SK-N-SH (cell line): ENCODE data around the gene AASS. TPM values are rescaled to one million over a fixed set of nuclear protein-coding genes. Genes with fewer than 3 reads are reported as not detected.

Experiments
- CTCF ChIA-PET: fragments of 300-600, 350-600 bp; formaldehyde crosslinking; extraction: SDS; loops from one replicate; lab custom pipeline; 2021; lab: Yijun Ruan, JAX
- POLR2A ChIA-PET: fragments of 350-600 bp; sonication (Branson Sonifier 250); formaldehyde crosslinking; extraction: SDS; loops from one replicate; lab custom pipeline; 2020; ENCODE audit warnings: antibody characterized with exemption, inconsistent platforms; lab: Yijun Ruan, JAX
- DNase-seq: peaks from one replicate; pipeline ENCODE4 v3.0.0; 2012
- H2AFZ ChIP-seq: fragments of 200-600 bp; sonication (generic); 2 replicates; pipeline ENCODE4 v1.8.1; 2016; ENCODE audit warnings: antibody characterized with exemption, mild to moderate bottlenecking, low read depth
- H3F3A ChIP-seq: fragments of 200-600 bp; sonication (generic); replicated peaks from 2 replicates; pipeline ENCODE3; 2016; ENCODE audit warnings: antibody characterized with exemption, mild to moderate bottlenecking; ENCODE audit not compliant: insufficient read depth
- H3K27ac ChIP-seq, 2 experiments: fragments of 200-500 bp in 1 of 2; fragments of 200-600 bp in 1 of 2; sonication (Bioruptor generic) in 1 of 2; sonication (generic), shearing (Covaris generic) in 1 of 2; 2 replicates each; pipeline versions ENCODE4 v1.5.1 to v1.6.1; 2014 to 2016; ENCODE audit warnings: low read depth in 2 of 2, inconsistent platforms in 1 of 2, low read length in 1 of 2, mild to moderate bottlenecking in 1 of 2, mixed read lengths in 1 of 2
- H3K27me3 ChIP-seq: fragments of 200-600 bp; sonication (generic), shearing (Covaris generic); 2 replicates; pipeline ENCODE4 v1.6.1; 2016; ENCODE audit warnings: mixed run types; ENCODE audit not compliant: insufficient read depth
- H3K36me3 ChIP-seq, 2 experiments: fragments of 200-500 bp in 1 of 2; fragments of 200-600 bp in 1 of 2; sonication (Bioruptor generic) in 1 of 2; sonication (generic) in 1 of 2; replicated peaks in 1 of 2; 2 replicates each; pipeline versions ENCODE3 to v1.5.1; 2014 to 2016; ENCODE audit warnings: low read length in 1 of 2, mild to moderate bottlenecking in 1 of 2; ENCODE audit not compliant: insufficient read depth in 2 of 2, control insufficient read depth in 1 of 2
- H3K4me1 ChIP-seq, 2 experiments: fragments of 200-500 bp in 1 of 2; fragments of 200-600 bp in 1 of 2; sonication (Bioruptor generic) in 1 of 2; sonication (generic), shearing (Covaris generic) in 1 of 2; 2 replicates each; pipeline versions ENCODE4 v1.5.1 to v1.6.1; 2014 to 2016; ENCODE audit warnings: low read depth in 1 of 2, low read length in 1 of 2, mixed run types in 1 of 2; ENCODE audit not compliant: insufficient read depth in 2 of 2, control insufficient read depth in 1 of 2
- H3K4me2 ChIP-seq: fragments of 200-600 bp; sonication (generic), shearing (Covaris generic); 2 replicates; pipeline ENCODE4 v1.6.1; 2017; ENCODE audit warnings: mixed run types
- H3K4me3 ChIP-seq, 2 experiments: fragments of 200-500 bp in 1 of 2; fragments of 200-600 bp in 1 of 2; sonication (Bioruptor generic) in 1 of 2; sonication (generic), shearing (Covaris generic) in 1 of 2; 2 replicates each; pipeline versions ENCODE4 v1.5.1 to v1.8.1; 2014 to 2016; ENCODE audit warnings: low read depth in 2 of 2, inconsistent platforms in 1 of 2, low read length in 1 of 2, mild to moderate bottlenecking in 1 of 2, mixed read lengths in 1 of 2, moderate library complexity in 1 of 2
- H3K79me2 ChIP-seq: fragments of 200-600 bp; sonication (generic); 2 replicates; pipeline ENCODE4 v1.8.1; 2017; ENCODE audit warnings: mild to moderate bottlenecking; ENCODE audit not compliant: insufficient read depth
- H3K9ac ChIP-seq: fragments of 200-600 bp; sonication (generic); 2 replicates; pipeline ENCODE4 v1.6.1; 2017; ENCODE audit warnings: mixed run types
- H3K9me2 ChIP-seq: fragments of 200-600 bp; sonication (generic); 2 replicates; pipeline ENCODE4 v1.6.1; 2017; ENCODE audit warnings: mixed run types
- H3K9me3 ChIP-seq: fragments of 200-600 bp; sonication (generic); 2 replicates; pipeline ENCODE4 v1.6.1; 2017; ENCODE audit warnings: mixed run types, mild to moderate bottlenecking, moderate library complexity
- H4K20me1 ChIP-seq: fragments of 200-600 bp; sonication (generic); 2 replicates; pipeline ENCODE4 v1.6.1; 2017; ENCODE audit warnings: mild to moderate bottlenecking, mixed run types; ENCODE audit not compliant: insufficient read depth
- CHD2 ChIP-seq: fragments of 150-350 bp; IDR thresholded peaks from 2 replicates; pipeline ENCODE4 v1.6.1; 2018; ENCODE audit warnings: low read length; ENCODE audit not compliant: partially characterized antibody
- CTCF ChIP-seq: fragments of 200-600 bp; sonication (generic); IDR thresholded peaks from 2 replicates; pipeline ENCODE4 v1.6.1; 2017; ENCODE audit warnings: antibody characterized with exemption, mild to moderate bottlenecking, moderate library complexity
- ELF1 ChIP-seq: IDR thresholded peaks from 2 replicates; pipeline ENCODE4 v1.4.0; 2012
- EP300 ChIP-seq, 2 experiments: IDR thresholded peaks; 2 replicates each; pipeline versions ENCODE4 v1.4.0 to v1.6.1; 2012; ENCODE audit warnings: borderline replicate concordance in 1 of 2, low read depth in 1 of 2, low read length in 1 of 2
- EZH2phosphoT487 ChIP-seq: fragments of 200-600 bp; sonication (generic); IDR thresholded peaks from 2 replicates; pipeline ENCODE4 v1.6.1; 2017; ENCODE audit warnings: low read depth, mixed run types, mild to moderate bottlenecking, antibody characterized with exemption, moderate library complexity, borderline replicate concordance
- FOSL2 ChIP-seq: IDR thresholded peaks from 2 replicates; pipeline ENCODE4 v1.4.0; 2012; ENCODE audit warnings: low read depth, mild to moderate bottlenecking, moderate library complexity, borderline replicate concordance
- GABPA ChIP-seq: IDR thresholded peaks from 2 replicates; pipeline ENCODE4 v1.4.0; 2012; ENCODE audit warnings: low read depth, mild to moderate bottlenecking
- GATA2 ChIP-seq: sonication (generic); formaldehyde crosslinking; IDR thresholded peaks from 2 replicates; pipeline ENCODE4 v1.5.0; 2020; ENCODE audit warnings: mild to moderate bottlenecking, missing genetic modification reagents
- JUND ChIP-seq: IDR thresholded peaks from 2 replicates; pipeline ENCODE4 v1.4.0; 2012
- MXI1 ChIP-seq: IDR thresholded peaks from 2 replicates; pipeline ENCODE4 v1.6.1; 2012; ENCODE audit warnings: mild to moderate bottlenecking, low read depth, low read length, improper control_type of control experiment
- NFIC ChIP-seq: IDR thresholded peaks from 2 replicates; pipeline ENCODE4 v1.4.0; 2012; ENCODE audit warnings: borderline replicate concordance
- PBX3 ChIP-seq: IDR thresholded peaks from 2 replicates; pipeline ENCODE4; 2012
- RCOR1 ChIP-seq: fragments of 150-350 bp; IDR thresholded peaks from 2 replicates; pipeline ENCODE4 v1.6.1; 2017; ENCODE audit warnings: antibody characterized with exemption, low read length
- TEAD4 ChIP-seq: IDR thresholded peaks from 2 replicates; pipeline ENCODE4 v1.4.0; 2012; ENCODE audit warnings: mild to moderate bottlenecking, borderline replicate concordance; ENCODE audit not compliant: insufficient read depth
- USF2 ChIP-seq: fragments of 150-350 bp; IDR thresholded peaks from 2 replicates; pipeline ENCODE4 v1.6.1; 2017; ENCODE audit warnings: antibody characterized with exemption, low read length, low read depth, borderline replicate concordance
- WGBS: methylation state at CpG from one replicate; pipeline ENCODE4 v1.1.6; 2017; ENCODE audit warnings: low lambda C conversion rate; 5-methylcytosine and 5-hydroxymethylcytosine counted together
- polyA plus RNA-seq, 3 experiments: library from polyadenylated mRNA; depleted of rRNA; stranded (reverse); fragments of >200 nt; gene quantifications; 2 replicates each; pipeline ENCODE4 v1.2.3, GENCODE V29; 2012

The AASS gene
- polyA plus RNA-seq, 1 of the 3 experiments (the other 2 are of a cell fraction) = 0.92 TPM

GRCh38 chr7:122132341-122132740 lies 11.7 kb downstream of the AASS start:
- no peak overlapping the region for H3K9ac ChIP-seq
- ChIA-PET CTCF (no interaction called here), POLR2A (no interaction called here)
- H3K4me2 ChIP-seq = no peak overlapping the region
- H3K4me3 ChIP-seq = no peak overlapping the region
- no peak overlapping the region; the same call in 1 of the 2 replicates for H2AFZ ChIP-seq
- H3K79me2 ChIP-seq = no peaks in the 10 kb centered on the region
- H3K9me2 ChIP-seq = no peaks in the 10 kb centered on the region
- no peak for DNase-seq
- H4K20me1 ChIP-seq = no peaks in the 10 kb centered on the region
- H3K27me3 ChIP-seq = peaks cover 1% of the 10 kb centered on the region; the same call in 1 of the 2 replicates
- peaks cover 0 to under 1% of the 10 kb centered on the region in 2 experiments; a peak in 2 of 4 replicates for H3K4me1 ChIP-seq
- TF ChIP-seq USF2 = no peak
- TF ChIP-seq, all 33 proteins: peak for 0
- Histone ChIP-seq H3F3A (no peaks in the 10 kb centered on the region), H3K36me3 (no peaks in the 10 kb centered on the region), H3K9me3 (no peaks in the 10 kb centered on the region), H3K27ac (no peak overlapping the region)
- 4% methylated on average over 2 of the region's 2 CpGs for WGBS

- ChIA-PET CTCF (interaction anchor here (1.1 to 5.2 kb wide), 2 partner anchors 17 to 31 kb away, joined by 3 to 17 read pairs; no protein-coding TSS in a partner anchor), POLR2A (no interaction called here)
- Histone ChIP-seq H2AFZ (no peak overlapping the region), H3K4me2 (no peak overlapping the region), H3K9me2 (no peaks in the 10 kb centered on the region; the same call in 1 of the 2 replicates), H3K4me1 (no peaks in the 10 kb centered on the region), H3K79me2 (no peaks in the 10 kb centered on the region; the same call in 1 of the 2 replicates), H3K27ac (no peak overlapping the region), H3K27me3 (peaks cover 14% of the 10 kb centered on the region; the same call in 1 of the 2 replicates), H4K20me1 (no peaks in the 10 kb centered on the region; the same call in 1 of the 2 replicates), H3K36me3 (no peaks in the 10 kb centered on the region), H3F3A (no peaks in the 10 kb centered on the region), H3K9me3 (no peaks in the 10 kb centered on the region), H3K4me3 (no peak overlapping the region), H3K9ac (no peak overlapping the region)
- TF ChIP-seq PBX3 (no peak), EP300 (IDR thresholded peaks at IDR 0.05; ENCODE audit: borderline replicate concordance in 1 of 2, low read depth in 1 of 2, low read length in 1 of 2) (no peak), GATA2 (CRISPR knock-in tag) (no peak), CHD2 (no peak), EZH2phosphoT487 (no peak), RCOR1 (no peak), GABPA (no peak), CTCF (no peak), MXI1 (no peak), ELF1 (no peak), JUND (no peak), NFIC (no peak), TEAD4 (no peak), FOSL2 (no peak)
- DNase-seq = no peak
These were observed 20.3 kb downstream of the AASS start for GRCh38 chr7:122123746-122124145.
